ENCODE measurements around the gene MORN1. TPM values are rescaled to one million over a fixed set of nuclear protein-coding genes. Genes with fewer than 3 reads are reported as not detected.

Gene MORN1
- total and polyA plus RNA-seq, 2 of the 4 experiments (the other 2 are of a cell fraction) = 3.0 to 4.2 TPM

DNA sequence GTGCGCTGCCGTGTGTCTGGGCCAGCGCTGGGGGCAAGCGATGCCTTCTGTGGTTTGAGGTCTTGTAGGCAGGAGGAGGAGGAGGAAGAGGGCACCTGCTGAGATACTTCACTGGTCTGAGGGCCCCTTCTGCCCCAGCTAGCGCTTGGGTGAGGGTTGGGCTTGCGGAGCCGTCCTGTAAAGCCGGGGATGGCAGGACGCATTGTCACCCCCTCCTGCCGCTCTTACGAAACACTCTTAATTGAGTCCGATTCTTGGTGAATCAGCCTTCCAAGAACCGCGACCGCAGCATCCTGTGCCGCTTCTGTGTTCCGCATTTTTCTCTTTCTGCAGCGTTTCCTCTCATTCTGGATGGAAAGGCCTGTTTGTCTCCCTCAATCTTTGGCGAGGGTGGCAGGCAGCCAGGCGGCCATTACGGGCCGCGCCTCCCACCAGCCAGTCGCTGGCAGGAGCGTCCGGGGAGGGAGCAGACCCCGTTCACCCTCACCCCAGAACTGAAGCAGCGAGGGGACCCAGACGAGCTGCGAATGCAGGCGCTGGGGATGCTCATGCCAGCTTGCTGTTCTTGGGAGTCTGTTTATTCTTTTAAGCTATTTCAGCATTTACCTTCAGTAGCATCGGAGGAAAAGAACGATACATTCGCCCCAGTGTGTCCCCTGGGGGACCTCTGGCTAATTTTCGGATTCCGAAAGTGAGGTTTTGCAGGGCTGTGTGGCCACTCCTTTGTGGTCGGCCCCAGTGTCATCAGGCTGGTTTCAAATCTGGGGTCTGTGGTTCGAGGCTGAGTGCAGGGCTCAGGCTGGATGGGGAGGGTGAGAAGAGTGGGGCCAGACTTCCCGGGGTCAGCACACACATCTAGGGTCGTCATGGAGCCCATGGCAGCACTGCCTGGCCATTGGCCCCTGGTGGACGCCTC is 100.5 kb downstream of the MORN1 start:
- Histone ChIP-seq H3K4ac (ENCODE audit: low read depth, low read length) (peak overlapping the region; percentile 100), H2AFZ (replicated peaks; ENCODE audit: low read length, poor library complexity) (peak overlapping the region; percentile 82), H3K36me3 (ENCODE audit: control insufficient read depth, insufficient read depth, low read length) (peaks cover 2% of the 10 kb centered on the region; the same call in 1 of the 2 replicates), H3K27me3 (ENCODE audit: control insufficient read depth, insufficient read depth, low read length) (no peaks in the 10 kb centered on the region), H4K91ac (ENCODE audit: insufficient read depth, low read depth, low read length) (peak overlapping the region; percentile 99), H2BK20ac (ENCODE audit: low read depth, low read length) (peak overlapping the region; percentile 83), H2BK15ac (ENCODE audit: low read depth, low read length) (peak overlapping the region; percentile 95; the same call in 2 of the 3 replicates), H3K56ac (ENCODE audit: extremely low read depth, insufficient read depth, low read length) (peak overlapping the region; percentile 93), H4K20me1 (ENCODE audit: insufficient read depth, low read length) (peaks cover 45% of the 10 kb centered on the region), H3K4me2 (ENCODE audit: low read depth, low read length) (peak overlapping the region; percentile 71), H3K9me1 (ENCODE audit: insufficient read depth, low read length) (peaks cover 41% of the 10 kb centered on the region), H3K79me1 (ENCODE audit: low read depth in 1 of 2, low read length in 2 of 2) (peaks cover 6 to 85% of the 10 kb centered on the region in 2 experiments; a peak in 3 of 4 replicates), H4K8ac (ENCODE audit: low read depth in 2 of 2, low read length in 2 of 2) (peak overlapping the region; percentile 96), H3K4me3 (ENCODE audit: insufficient read depth, low read depth, low read length) (peak overlapping the region; percentile 14; the same call in 1 of the 2 replicates), H3K4me1 (ENCODE audit: control insufficient read depth, insufficient read depth, low read length) (peaks cover 50% of the 10 kb centered on the region), H3K18ac (ENCODE audit: low read depth, low read length) (peak overlapping the region; percentile 80), H3K9ac (ENCODE audit: low read depth, low read length) (peak overlapping the region; percentile 72), H3K9me3 (ENCODE audit: control insufficient read depth, insufficient read depth, low read length) (no peaks in the 10 kb centered on the region), H3K27ac (ENCODE audit: insufficient read depth, low read length) (peak overlapping the region; percentile 98), H3K14ac (replicated peaks; ENCODE audit: low read depth, low read length) (peak overlapping the region; percentile 98), H2AK9ac (replicated peaks; ENCODE audit: low read depth, low read length, poor library complexity) (peak overlapping the region; percentile 99), H2BK120ac (ENCODE audit: low read depth, low read length) (peak overlapping the region; percentile 97), H4K5ac (ENCODE audit: low read depth, low read length) (peak overlapping the region; percentile 86), H2AK5ac (ENCODE audit: low read depth, low read length) (peak overlapping the region; percentile 98), H3K23ac (ENCODE audit: low read depth, low read length) (peak overlapping the region; percentile 97), H2BK5ac (ENCODE audit: low read depth, low read length, poor library complexity, severe bottlenecking) (peak overlapping the region; percentile 94)
- in situ Hi-C loops (cut with MboI; ENCODE audit: low sequenced_read_pairs) = no loop called here
- no TSS peak for BruUV-seq (replicated peaks)
- dilution Hi-C loops (cut with HindIII; ENCODE audit: low sequenced_read_pairs, unreplicated experiment) = no loop called here
- CTCF ChIA-PET = no interaction called here
- POLR2A ChIA-PET (ENCODE audit: unreplicated experiment) = interaction anchor here (1.4 kb wide), 1 partner anchor 13 kb away, joined by 3 read pairs; no protein-coding TSS in a partner anchor
- 15% methylated on average over 9 of the region's 41 CpGs; no CpG with 5 or more reads in 1 of the 2 experiments for WGBS, 2 experiments (ENCODE audit: extremely low coverage in 2 of 2, insufficient read length in 1 of 2)
- intact Hi-C loops (cut with micrococcal nuclease) = loop anchor here (2.0 kb wide), 1 partner anchor 56 kb away; no protein-coding TSS in a partner anchor
- ATAC-seq (ENCODE audit: low read depth) (peak; percentile 77), DNase-seq (peak; percentile 98)
- TF ChIP-seq BHLHE40 (IDR thresholded peaks at IDR 0.05; ENCODE audit: low read depth, low read length) (peak; percentile 61; the same call in 1 of the 2 replicates), CEBPB (IDR thresholded peaks at IDR 0.05; ENCODE audit: low read depth, low read length) (peak; percentile 97), RAD21 (IDR thresholded peaks at IDR 0.05; ENCODE audit: low read length) (no peak), MAFK (IDR thresholded peaks at IDR 0.05; ENCODE audit: low read depth, low read length) (peak; percentile 40; the same call in 1 of the 2 replicates), RCOR1 (IDR thresholded peaks at IDR 0.05; ENCODE audit: insufficient replicate concordance, low read length) (peak; percentile 20), NFE2L2 (IDR thresholded peaks at IDR 0.05; ENCODE audit: low read depth, low read length) (peak; percentile 33; the same call in 1 of the 2 replicates), FOS (IDR thresholded peaks at IDR 0.05; ENCODE audit: low read depth, low read length) (peak; percentile 75), MAZ (IDR thresholded peaks at IDR 0.05; ENCODE audit: borderline replicate concordance, low read depth, low read length) (peak; percentile 70), MXI1 (IDR thresholded peaks at IDR 0.05; ENCODE audit: borderline replicate concordance, low read depth, low read length) (0 out of 2 replicates have a peak, but pooled peaks have one; percentile 44), SMC3 (IDR thresholded peaks at IDR 0.05; ENCODE audit: low read depth, low read length) (peak; percentile 6; the same call in 1 of the 2 replicates)
- TF ChIP-seq, protein P1, sequence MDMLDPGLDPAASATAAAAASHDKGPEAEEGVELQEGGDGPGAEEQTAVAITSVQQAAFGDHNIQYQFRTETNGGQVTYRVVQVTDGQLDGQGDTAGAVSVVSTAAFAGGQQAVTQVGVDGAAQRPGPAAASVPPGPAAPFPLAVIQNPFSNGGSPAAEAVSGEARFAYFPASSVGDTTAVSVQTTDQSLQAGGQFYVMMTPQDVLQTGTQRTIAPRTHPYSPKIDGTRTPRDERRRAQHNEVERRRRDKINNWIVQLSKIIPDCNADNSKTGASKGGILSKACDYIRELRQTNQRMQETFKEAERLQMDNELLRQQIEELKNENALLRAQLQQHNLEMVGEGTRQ (IDR thresholded peaks at IDR 0.05; ENCODE audit: low read depth, low read length) = no peak

Measured in IMR-90 (cell line).